ENCODE data around the gene HRNR.

Gene HRNR

DNA sequence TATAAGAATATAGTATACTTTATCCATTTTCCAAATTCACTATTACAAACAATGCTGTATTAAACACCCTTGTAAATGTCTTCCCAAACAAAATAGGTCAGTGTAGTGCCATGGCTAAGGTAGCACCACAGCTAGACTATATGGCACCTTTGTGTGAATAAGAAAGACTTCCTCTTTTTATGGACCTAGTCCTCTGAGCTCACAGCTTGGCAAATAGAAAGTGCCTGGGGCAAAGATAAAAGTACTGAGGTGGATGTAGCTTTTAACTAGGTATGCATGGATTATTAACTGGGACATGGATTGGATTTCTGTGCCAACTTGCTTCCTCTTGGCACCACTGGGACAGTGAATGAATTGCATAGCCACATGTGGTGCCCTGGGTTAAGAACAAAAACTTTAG lies 25.0 kb downstream of the HRNR start:
- in situ Hi-C loops (cut with MboI; ENCODE audit: low pct_unique_long_range_greater_than_20kb, low sequenced_read_pairs, unreplicated experiment) = no loop called here
- DNase-seq (ENCODE audit: low spot score) = no peak

DNA sequence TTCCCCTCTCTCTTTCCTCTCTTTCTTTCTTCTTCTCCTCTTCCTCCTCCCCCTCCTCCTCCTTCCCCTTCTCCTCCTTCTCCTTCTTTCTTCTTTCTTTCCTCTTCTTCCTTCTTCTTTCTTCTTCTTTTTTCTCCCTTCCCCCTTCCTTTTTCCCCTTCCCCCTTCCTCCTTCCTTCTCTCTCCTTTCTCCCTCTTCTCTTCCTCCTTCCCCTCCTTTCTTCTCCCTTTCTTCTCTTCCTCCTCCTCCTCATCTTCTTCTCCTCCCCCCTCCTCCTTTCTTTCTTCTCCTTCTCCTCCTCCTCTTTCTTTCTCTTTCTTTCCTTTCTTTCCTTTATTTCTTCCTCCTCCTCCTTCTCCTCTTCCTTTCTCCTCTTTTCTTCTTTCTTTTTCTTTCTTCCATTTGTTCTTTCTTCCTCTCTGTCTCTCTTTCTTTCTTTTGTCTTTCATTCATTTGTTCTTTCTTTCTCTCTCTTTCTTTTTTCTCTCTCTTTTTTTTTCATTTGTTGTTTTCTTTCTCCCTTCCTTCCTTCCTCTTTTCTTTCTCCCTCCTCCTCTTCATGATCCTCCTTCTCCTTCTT lies 26.5 kb downstream of the HRNR start:
- in situ Hi-C loops (cut with MboI; ENCODE audit: low pct_unique_long_range_greater_than_20kb, low sequenced_read_pairs, unreplicated experiment) = no loop called here
- no peak for DNase-seq (ENCODE audit: low spot score)
- TF ChIP-seq, protein P1, sequence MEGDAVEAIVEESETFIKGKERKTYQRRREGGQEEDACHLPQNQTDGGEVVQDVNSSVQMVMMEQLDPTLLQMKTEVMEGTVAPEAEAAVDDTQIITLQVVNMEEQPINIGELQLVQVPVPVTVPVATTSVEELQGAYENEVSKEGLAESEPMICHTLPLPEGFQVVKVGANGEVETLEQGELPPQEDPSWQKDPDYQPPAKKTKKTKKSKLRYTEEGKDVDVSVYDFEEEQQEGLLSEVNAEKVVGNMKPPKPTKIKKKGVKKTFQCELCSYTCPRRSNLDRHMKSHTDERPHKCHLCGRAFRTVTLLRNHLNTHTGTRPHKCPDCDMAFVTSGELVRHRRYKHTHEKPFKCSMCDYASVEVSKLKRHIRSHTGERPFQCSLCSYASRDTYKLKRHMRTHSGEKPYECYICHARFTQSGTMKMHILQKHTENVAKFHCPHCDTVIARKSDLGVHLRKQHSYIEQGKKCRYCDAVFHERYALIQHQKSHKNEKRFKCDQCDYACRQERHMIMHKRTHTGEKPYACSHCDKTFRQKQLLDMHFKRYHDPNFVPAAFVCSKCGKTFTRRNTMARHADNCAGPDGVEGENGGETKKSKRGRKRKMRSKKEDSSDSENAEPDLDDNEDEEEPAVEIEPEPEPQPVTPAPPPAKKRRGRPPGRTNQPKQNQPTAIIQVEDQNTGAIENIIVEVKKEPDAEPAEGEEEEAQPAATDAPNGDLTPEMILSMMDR (IDR thresholded peaks at IDR 0.05; ENCODE audit: extremely low read depth, insufficient read depth, missing control alignments) = no peak

More for the DNA sequence above, 25.0 kb downstream of the HRNR start:
- TF ChIP-seq, protein P1 (IDR thresholded peaks at IDR 0.05; ENCODE audit: extremely low read depth, insufficient read depth, missing control alignments) = no peak

DNA sequence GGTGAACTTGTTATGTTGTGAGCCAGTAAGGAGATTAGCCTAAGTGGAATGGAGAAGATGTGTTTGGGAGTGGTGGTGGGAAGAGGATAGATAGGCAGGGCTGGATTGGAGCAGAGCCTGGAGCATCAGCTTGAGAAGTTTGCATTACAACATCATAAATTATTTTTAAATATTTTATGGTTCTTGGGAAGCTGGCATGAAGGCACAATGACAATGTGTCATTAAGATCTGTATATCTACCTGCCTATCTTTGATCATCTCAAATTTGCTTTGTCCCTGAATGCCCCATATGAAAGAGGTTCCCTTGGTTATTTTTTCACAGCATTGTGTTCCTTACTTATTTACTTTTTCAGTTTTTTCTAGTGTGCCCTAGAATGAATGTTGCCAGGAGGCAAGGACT lies 32.3 kb downstream of the HRNR start:
- TF ChIP-seq, protein P1 (IDR thresholded peaks at IDR 0.05; ENCODE audit: extremely low read depth, insufficient read depth, missing control alignments) = no peak
- DNase-seq (ENCODE audit: low spot score) = no peak
- in situ Hi-C loops (cut with MboI; ENCODE audit: low pct_unique_long_range_greater_than_20kb, low sequenced_read_pairs, unreplicated experiment) = loop anchor here (5.0 kb wide), 1 partner anchor 266 kb away; no protein-coding TSS in a partner anchor

DNA sequence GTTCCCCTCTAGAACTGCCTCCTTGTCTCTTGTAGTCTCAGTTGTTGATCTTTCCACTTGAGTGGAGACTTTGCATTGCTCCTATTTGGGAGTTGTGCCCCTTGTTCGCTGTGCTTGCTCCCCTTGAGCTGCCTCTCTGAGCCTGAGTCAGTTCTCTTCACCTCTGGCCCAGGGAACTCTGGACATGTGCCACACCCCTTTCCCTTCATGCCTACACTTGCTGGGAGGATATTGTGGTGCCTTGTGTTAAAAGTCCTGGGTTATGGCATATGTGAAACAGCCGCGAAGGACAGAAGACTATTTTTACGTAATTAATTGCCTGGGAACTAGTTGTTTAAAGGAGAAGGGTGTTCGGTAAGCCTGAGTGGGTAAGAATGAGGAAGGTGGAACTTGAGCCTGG lies 32.7 kb downstream of the HRNR start:
- in situ Hi-C loops (cut with MboI; ENCODE audit: low pct_unique_long_range_greater_than_20kb, low sequenced_read_pairs, unreplicated experiment) = loop anchor here (5.0 kb wide), 1 partner anchor 266 kb away; no protein-coding TSS in a partner anchor
- TF ChIP-seq, protein P1 (IDR thresholded peaks at IDR 0.05; ENCODE audit: extremely low read depth, insufficient read depth, missing control alignments) = no peak
- no peak for DNase-seq (ENCODE audit: low spot score)

DNA sequence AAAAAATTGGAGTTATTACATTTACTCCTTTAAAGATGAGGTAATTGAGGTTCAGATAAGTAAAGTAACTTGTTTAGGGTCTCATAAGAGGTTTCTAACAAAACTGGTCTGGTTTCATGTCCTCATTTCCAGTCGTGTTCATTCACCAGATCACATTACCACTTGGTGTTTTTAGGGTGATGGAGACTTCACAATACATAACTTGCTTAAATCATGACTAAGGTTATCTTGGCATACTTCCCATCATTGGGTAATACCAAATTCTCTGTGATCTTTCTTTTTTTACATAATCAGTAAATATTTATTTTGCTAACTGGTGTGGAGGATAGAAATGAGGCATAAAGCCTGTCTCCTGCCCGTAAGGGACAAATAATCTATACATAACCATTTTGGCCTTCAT lies 33.4 kb downstream of the HRNR start:
- no peak for DNase-seq (ENCODE audit: low spot score)
- in situ Hi-C loops (cut with MboI; ENCODE audit: low pct_unique_long_range_greater_than_20kb, low sequenced_read_pairs, unreplicated experiment) = loop anchor here (5.0 kb wide), 1 partner anchor 267 kb away; no protein-coding TSS in a partner anchor
- TF ChIP-seq, protein P1 (IDR thresholded peaks at IDR 0.05; ENCODE audit: extremely low read depth, insufficient read depth, missing control alignments) = no peak

DNA sequence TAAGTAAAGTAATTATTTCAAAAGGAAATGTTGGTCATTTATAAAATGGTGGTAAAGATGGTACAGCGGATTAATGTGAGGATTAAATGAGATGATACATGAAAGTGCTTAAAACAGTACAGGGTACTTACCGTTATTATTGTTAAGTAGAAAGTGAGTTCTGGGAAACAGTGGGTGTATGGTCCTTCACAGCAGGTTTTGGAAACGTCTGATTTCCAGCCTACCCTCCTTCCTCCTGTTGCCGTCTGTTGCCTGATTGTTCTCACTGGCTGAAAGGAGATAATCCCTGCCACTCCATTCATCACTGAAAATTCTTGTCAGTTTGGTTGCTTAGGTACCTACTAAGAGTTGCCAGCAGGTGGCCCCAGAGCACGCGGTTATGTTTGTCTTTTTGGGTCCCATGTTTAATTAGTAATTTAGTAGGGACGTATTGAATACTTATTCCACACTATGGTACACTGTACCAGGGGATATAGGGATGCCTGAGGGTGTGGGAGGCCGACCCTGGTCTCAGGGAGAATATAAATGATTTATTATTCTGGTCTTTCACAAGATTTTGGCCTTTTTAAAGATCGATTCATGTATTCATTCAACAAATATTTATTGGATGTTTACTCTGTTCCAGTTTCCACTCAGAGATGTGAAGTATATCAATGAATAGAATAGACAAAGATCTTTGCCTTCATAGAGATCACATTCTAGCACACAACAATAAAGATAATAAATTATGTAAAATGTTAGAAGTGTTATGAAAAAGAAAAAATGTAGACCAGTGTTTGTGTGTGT lies 34.1 kb downstream of the HRNR start:
- in situ Hi-C loops (cut with MboI; ENCODE audit: low pct_unique_long_range_greater_than_20kb, low sequenced_read_pairs, unreplicated experiment) = loop anchor here (5.0 to 10.0 kb wide), 2 partner anchors 55 to 267 kb away; no protein-coding TSS in a partner anchor
- DNase-seq (ENCODE audit: low spot score) = peak; percentile 79
- TF ChIP-seq, protein P1 (IDR thresholded peaks at IDR 0.05; ENCODE audit: extremely low read depth, insufficient read depth, missing control alignments) = peak; percentile 82

Data from GM13977 (cell line).